Adrenal gland (tissue), 12 donors: ENCODE results near the gene GLDC. TPM values are rescaled to one million over a fixed set of nuclear protein-coding genes. Genes with fewer than 3 reads are reported as not detected.

Experiments
- DNase-seq, 7 donors: peaks; one replicate each; pipeline ENCODE4 v3.0.0-alpha.2; 2019 to 2020
- H3K27ac ChIP-seq, 5 donors: fragments of 200-600 bp; sonication (generic) in 4 of 5; 1 replicate in 3 of 5; 2 replicates in 2 of 5; pipeline versions ENCODE4 v1.5.1 to v1.8.0; 2016 to 2020; ENCODE audit warnings: mild to moderate bottlenecking in 1 of 5
- H3K27me3 ChIP-seq: fragments of 200-600 bp; 2 replicates; pipeline ENCODE4 v1.8.0; 2021
- H3K36me3 ChIP-seq, 2 donors: fragments of 200-600 bp; replicated peaks in 1 of 2; 1 replicate in 1 of 2; 2 replicates in 1 of 2; pipeline versions ENCODE4 v1.5.1 to v1.8.0; 2018 to 2022
- H3K4me1 ChIP-seq, 2 donors: fragments of 200-600 bp; replicated peaks in 1 of 2; 1 replicate in 1 of 2; 2 replicates in 1 of 2; pipeline versions ENCODE4 v1.5.1 to v1.8.0; 2018 to 2021
- H3K4me3 ChIP-seq, 4 donors: fragments of 200-600 bp; sonication (generic) in 3 of 4; one replicate each; pipeline ENCODE4 v1.5.1; 2016 to 2018
- H3K9me3 ChIP-seq, 3 donors: fragments of 200-600 bp; sonication (generic) in 1 of 3; replicated peaks in 1 of 3; 1 replicate in 2 of 3; 2 replicates in 1 of 3; pipeline versions ENCODE4 v1.5.1 to v1.8.0; 2016 to 2021
- POLR2A ChIP-seq, 2 donors: fragments of 450-650 bp; IDR thresholded peaks; one replicate each; pipeline ENCODE4 v1.6.1; 2017; ENCODE audit warnings: antibody characterized with exemption in 2 of 2, mild to moderate bottlenecking in 2 of 2, moderate library complexity in 1 of 2
- WGBS, 4 donors: extraction: QIAGEN DNeasy Blood & Tissue Kit in 2 of 4; methylation state at CpG; one replicate each; pipeline versions ENCODE4 v1.1.5 to v1.1.7; 2013 to 2017; 5-methylcytosine and 5-hydroxymethylcytosine counted together
- intact Hi-C, 2 donors: fragments of 100-400 bp; cut with DNase I; formaldehyde crosslinking; loops; one replicate each; pipeline versions ENCODE4 v1.14.1 to v1.15.0; 2022 to 2023
- polyA plus RNA-seq, 3 donors: library from polyadenylated mRNA; stranded (reverse); fragments of 200-250 nt in 2 of 3; fragments of 350-450 nt in 1 of 3; fragmentation: Illumina TruSeq in 1 of 3; extraction: RNeasy Lipid Tissue Mini Kit (QIAGEN cat#74804) in 1 of 3; gene quantifications; one replicate each; pipeline ENCODE4 v1.2.3, GENCODE V29; 2013 to 2014
- total RNA-seq, 9 donors: library from RNA; depleted of rRNA in 4 of 9; stranded (reverse); fragments of >200 nt in 4 of 9; fragments of 120-200 nt in 1 of 9; fragmentation: NEBNext Ultra II Directional in 1 of 9; extraction: Animal tissue kit (Norgen Biotek cat#: 25700) in 1 of 9; gene quantifications; one replicate each; pipeline versions ENCODE4 v1.1.0 to v1.2.4, GENCODE V29; 2013 to 2023
- TF ChIP-seq, protein P1 (sequence below), 6 experiments: fragments of 450-650 bp in 4 of 6; fragments of 200-600 bp in 2 of 6; sonication (generic) in 1 of 6; IDR thresholded peaks; 1 replicate in 5 of 6; 2 replicates in 1 of 6; pipeline versions ENCODE4 v1.5.1 to v1.8.0; 2016 to 2021; ENCODE audit warnings: antibody characterized with exemption in 6 of 6, mild to moderate bottlenecking in 2 of 6, moderate library complexity in 1 of 6
- donor health status: healthy with polysubstance abuse.
- donor health status: Bipolar disorder and iron deficiency.
- donor health status: DM: yes; HTN: yes; CAD: no.
- donor health status: DM: no; HTN: no; CAD: no.
- donor health status: DM: no; HTN: no; CAD: no.
- donor health status: DM: yes; HTN: yes; CAD: no.

Gene GLDC
- total and polyA plus RNA-seq, 12 donors, result 0.14 to 1.3 (median 0.36) TPM; not detected in 2

DNA sequence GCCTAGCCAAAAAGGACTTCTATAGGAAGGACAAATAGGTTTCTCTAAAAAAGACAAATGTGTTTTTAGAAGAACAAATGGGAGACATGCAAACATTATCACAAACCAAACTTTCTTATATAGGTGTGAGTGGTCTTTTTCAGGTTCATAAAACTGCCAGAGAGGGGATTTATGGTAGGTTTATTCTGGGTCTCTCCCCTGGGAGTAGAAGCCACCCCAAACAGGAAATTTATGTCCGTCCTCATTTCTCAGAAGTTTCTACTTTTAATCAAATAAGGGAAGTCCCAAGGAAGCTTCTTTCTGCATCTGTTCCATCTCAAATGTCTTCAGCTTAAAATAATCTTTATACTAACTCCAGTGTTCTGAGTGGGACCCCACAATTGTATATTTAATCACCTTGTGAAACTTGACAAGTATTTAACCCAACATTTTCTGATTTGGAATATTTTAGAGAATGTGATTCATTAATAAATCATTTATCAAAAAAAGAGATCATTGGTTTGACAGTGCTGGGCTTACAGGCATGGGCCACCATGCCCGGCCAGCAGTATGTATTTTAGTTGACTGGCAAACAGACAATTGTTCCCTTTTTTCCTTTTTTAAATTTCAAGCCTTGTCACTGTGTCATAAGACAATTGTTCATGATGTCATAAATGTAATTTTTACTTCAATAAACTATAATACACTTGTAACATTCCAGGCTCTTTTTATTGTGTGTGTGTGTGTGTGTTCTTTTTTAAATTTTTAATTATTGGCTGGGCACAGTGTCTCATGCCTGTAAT lies 44.6 kb upstream of the GLDC start:
- Histone ChIP-seq H3K27ac (peak overlapping the region in 1 of 5 donors; percentile 48), H3K4me3 (no peak overlapping the region), H3K9me3 (no peaks in the 10 kb centered on the region), H3K4me1 (peaks cover 0 to 8% of the 10 kb centered on the region in 2 donors), H3K36me3 (no peaks in the 10 kb centered on the region), H3K27me3 (no peaks in the 10 kb centered on the region)
- intact Hi-C loops, result no loop called here
- 64 to 77% (median 67%) methylated on average over 2 of the region's 2 CpGs for WGBS, 4 donors
- DNase-seq, result no peak
- TF ChIP-seq, protein P1, sequence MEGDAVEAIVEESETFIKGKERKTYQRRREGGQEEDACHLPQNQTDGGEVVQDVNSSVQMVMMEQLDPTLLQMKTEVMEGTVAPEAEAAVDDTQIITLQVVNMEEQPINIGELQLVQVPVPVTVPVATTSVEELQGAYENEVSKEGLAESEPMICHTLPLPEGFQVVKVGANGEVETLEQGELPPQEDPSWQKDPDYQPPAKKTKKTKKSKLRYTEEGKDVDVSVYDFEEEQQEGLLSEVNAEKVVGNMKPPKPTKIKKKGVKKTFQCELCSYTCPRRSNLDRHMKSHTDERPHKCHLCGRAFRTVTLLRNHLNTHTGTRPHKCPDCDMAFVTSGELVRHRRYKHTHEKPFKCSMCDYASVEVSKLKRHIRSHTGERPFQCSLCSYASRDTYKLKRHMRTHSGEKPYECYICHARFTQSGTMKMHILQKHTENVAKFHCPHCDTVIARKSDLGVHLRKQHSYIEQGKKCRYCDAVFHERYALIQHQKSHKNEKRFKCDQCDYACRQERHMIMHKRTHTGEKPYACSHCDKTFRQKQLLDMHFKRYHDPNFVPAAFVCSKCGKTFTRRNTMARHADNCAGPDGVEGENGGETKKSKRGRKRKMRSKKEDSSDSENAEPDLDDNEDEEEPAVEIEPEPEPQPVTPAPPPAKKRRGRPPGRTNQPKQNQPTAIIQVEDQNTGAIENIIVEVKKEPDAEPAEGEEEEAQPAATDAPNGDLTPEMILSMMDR (IDR thresholded peaks at IDR 0.05), result no peak
- TF ChIP-seq POLR2A (IDR thresholded peaks at IDR 0.05), result no peak

DNA sequence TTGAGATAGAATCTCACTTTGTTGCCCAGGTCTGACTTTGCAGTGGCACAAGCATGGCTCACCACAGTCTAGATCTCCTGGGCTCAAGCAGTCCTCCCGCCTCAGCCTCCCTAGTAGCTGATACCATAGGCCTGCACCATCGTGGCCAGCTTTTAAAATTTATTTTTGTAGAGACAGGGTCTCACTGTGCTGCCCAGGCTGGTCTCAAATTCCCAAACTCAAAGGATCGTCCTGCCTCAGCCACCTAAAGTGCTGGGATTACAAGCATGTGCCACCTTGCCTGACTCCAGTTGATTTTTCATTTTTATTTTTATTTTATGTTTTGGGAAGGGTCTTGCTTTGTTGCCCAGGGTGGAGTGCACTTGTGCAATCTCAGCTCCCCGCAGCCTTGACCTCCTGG lies 41.7 kb upstream of the GLDC start:
- no peak for DNase-seq
- WGBS, 4 donors, result 89 to 94% (median 92%) methylated on average over 4 of the region's 4 CpGs
- no peak overlapping the region for H3K4me3 ChIP-seq
- H3K27me3 ChIP-seq, result no peaks in the 10 kb centered on the region
- no peak overlapping the region for H3K27ac ChIP-seq
- no peaks in the 10 kb centered on the region for H3K36me3 ChIP-seq
- H3K9me3 ChIP-seq, result no peaks in the 10 kb centered on the region
- TF ChIP-seq, protein P1 (IDR thresholded peaks at IDR 0.05), result no peak
- TF ChIP-seq POLR2A (IDR thresholded peaks at IDR 0.05), result no peak
- intact Hi-C loops, result no loop called here
- H3K4me1 ChIP-seq, result peaks cover 4 to 15% of the 10 kb centered on the region in 2 donors

GRCh38 chr9:6686396-6686795 lies 40.9 kb upstream of the GLDC start:
- no peak for TF ChIP-seq POLR2A (IDR thresholded peaks at IDR 0.05)
- TF ChIP-seq, protein P1 (IDR thresholded peaks at IDR 0.05), result peak; percentile 17 to 48 (median 34)
- H3K4me3 ChIP-seq, result no peak overlapping the region
- H3K9me3 ChIP-seq, result no peaks in the 10 kb centered on the region
- peak in 5 of 7 donors; percentile 25 to 48 (median 30) for DNase-seq
- H3K36me3 ChIP-seq, result no peaks in the 10 kb centered on the region
- WGBS, 4 donors, result 19 to 49% (median 31%) methylated on average over 3 of the region's 3 CpGs
- H3K4me1 ChIP-seq, result peaks cover 5 to 16% of the 10 kb centered on the region in 2 donors
- no peaks in the 10 kb centered on the region for H3K27me3 ChIP-seq
- H3K27ac ChIP-seq, result peak overlapping the region in 2 of 5 donors; percentile 14 to 31
- intact Hi-C loops, result no loop called here

GRCh38 chr9:6681957-6682501 lies 36.5 kb upstream of the GLDC start:
- Histone ChIP-seq H3K4me3 (peak overlapping the region; percentile 49 to 72 (median 60)), H3K36me3 (no peaks in the 10 kb centered on the region), H3K27me3 (no peaks in the 10 kb centered on the region), H3K9me3 (no peaks in the 10 kb centered on the region), H3K27ac (peak overlapping the region; percentile 96 to 99 (median 99)), H3K4me1 (peaks cover 9 to 21% of the 10 kb centered on the region in 2 donors)
- peak in 2 of 7 donors; percentile 20 to 29 for DNase-seq
- TF ChIP-seq POLR2A (IDR thresholded peaks at IDR 0.05), result no peak
- TF ChIP-seq, protein P1 (IDR thresholded peaks at IDR 0.05), result no peak
- intact Hi-C loops, result no loop called here
- 42 to 47% (median 45%) methylated on average over 15 of the region's 15 CpGs for WGBS, 4 donors
